ENCODE measurements around the gene GFRAL.

The GFRAL gene

DNA sequence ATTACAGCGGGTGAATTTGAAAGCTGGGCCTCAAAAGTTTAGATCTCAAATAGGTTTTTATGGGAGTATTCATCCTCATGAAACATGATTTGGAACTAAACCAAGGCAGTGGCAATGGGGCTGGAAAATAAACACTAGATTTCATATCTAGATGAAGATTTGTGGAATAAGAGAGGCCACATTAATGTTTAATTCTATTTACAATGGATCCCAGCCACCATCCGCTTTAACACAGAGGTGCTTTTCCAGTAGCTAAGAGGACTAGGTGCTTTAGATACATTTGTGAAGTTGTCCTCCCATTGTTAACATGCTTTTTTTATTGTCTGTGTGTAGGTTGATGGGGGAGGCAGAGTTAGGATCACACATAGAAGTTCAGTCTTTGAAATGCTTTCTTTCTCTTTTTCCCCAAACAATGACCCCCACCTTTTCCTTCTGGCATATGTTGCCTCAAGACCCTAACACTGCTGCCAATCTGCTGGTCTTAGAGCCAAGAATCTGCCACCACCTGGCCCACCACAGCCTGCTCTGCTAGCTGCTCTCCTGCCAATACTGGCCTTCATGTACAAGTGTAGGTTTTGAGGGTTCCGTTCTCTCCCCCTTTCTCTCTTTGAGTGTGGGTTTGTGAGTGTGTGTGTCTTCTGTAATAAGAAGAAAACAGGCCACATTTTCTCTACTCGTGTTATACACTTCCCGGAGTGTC is 27.8 kb upstream of the GFRAL start:
- DNase-seq (ENCODE audit: low read depth, low spot score) = no peak
- H3K4me1 ChIP-seq (ENCODE audit: insufficient read depth, insufficient read length) = no peaks in the 10 kb centered on the region

GRCh38 chr6:55304747-55305146 is 22.5 kb upstream of the GFRAL start:
- H3K36me3 ChIP-seq (ENCODE audit: insufficient read depth, insufficient read length, low read length) = no peaks in the 10 kb centered on the region
- no peak for DNase-seq (ENCODE audit: low read depth, low spot score)
- no peak overlapping the region for H3K4me3 ChIP-seq (ENCODE audit: insufficient read length, low read depth)
- no peaks in the 10 kb centered on the region for H3K4me1 ChIP-seq (ENCODE audit: insufficient read depth, insufficient read length)
- H3K27me3 ChIP-seq (ENCODE audit: insufficient read depth, insufficient read length) = no peaks in the 10 kb centered on the region
- no peak overlapping the region for H3K9ac ChIP-seq (ENCODE audit: insufficient read length, low read depth)
- TF ChIP-seq YY1 (IDR thresholded peaks at IDR 0.05; ENCODE audit: insufficient read depth, insufficient read length) = no peak
- TF ChIP-seq SUZ12 (IDR thresholded peaks at IDR 0.05; ENCODE audit: extremely low read depth, insufficient read depth, insufficient read length) = no peak
- TF ChIP-seq ZNF274 (IDR thresholded peaks at IDR 0.05; ENCODE audit: low read depth, low read length) = no peak
- no peaks in the 10 kb centered on the region for H3K9me3 ChIP-seq (ENCODE audit: insufficient read depth, low read length)

More for the DNA sequence above, 27.8 kb upstream of the GFRAL start:
- H3K36me3 ChIP-seq (ENCODE audit: insufficient read depth, insufficient read length, low read length) = no peaks in the 10 kb centered on the region
- TF ChIP-seq ZNF274 (IDR thresholded peaks at IDR 0.05; ENCODE audit: low read depth, low read length) = no peak
- no peak overlapping the region for H3K9ac ChIP-seq (ENCODE audit: insufficient read length, low read depth)
- no peak overlapping the region for H3K4me3 ChIP-seq (ENCODE audit: insufficient read length, low read depth)
- H3K27me3 ChIP-seq (ENCODE audit: insufficient read depth, insufficient read length) = no peaks in the 10 kb centered on the region
- no peaks in the 10 kb centered on the region for H3K9me3 ChIP-seq (ENCODE audit: insufficient read depth, low read length)

DNA sequence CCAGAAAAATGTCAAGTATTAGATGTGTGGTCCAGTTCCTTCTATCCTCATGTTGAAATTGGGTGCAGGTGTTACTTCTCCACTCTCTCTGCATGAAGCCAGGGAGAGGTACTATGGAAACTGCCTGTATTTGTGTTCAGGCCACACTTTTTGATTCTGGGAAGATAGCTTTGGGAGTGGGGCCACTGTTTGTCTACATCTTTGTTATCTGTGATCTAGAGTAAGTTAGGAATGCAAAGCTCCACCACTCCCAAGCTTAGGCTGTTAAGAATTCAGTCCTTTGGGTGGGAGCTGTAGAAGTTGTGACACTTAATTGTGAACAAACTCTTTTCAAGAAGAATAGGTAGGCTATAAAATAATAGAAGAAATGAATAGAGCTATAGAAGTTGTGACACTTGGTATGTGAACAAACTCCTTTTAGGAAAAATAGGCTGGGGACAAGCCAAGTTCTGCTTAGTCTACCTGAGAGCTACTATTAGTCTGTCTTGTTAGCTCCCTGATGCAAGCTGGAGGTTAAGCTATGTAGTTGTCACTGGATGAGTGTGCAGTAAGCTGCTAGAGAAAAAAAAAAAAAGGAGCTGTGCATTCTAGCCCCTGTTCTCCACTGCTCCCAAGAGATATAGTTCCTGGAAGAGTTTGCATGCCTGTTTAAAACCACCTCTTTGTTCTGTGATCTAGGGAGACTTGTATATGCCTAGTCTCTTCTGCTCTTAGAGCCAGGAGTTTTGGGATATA is 7.1 kb upstream of the GFRAL start:
- H3K9me3 ChIP-seq (ENCODE audit: insufficient read depth, low read length) = no peaks in the 10 kb centered on the region
- H3K27me3 ChIP-seq (ENCODE audit: insufficient read depth, insufficient read length) = no peaks in the 10 kb centered on the region
- no peak for DNase-seq (ENCODE audit: low read depth, low spot score)
- H3K36me3 ChIP-seq (ENCODE audit: insufficient read depth, insufficient read length, low read length) = no peaks in the 10 kb centered on the region
- H3K9ac ChIP-seq (ENCODE audit: insufficient read length, low read depth) = no peak overlapping the region
- TF ChIP-seq ZNF274 (IDR thresholded peaks at IDR 0.05; ENCODE audit: low read depth, low read length) (no peak), SUZ12 (IDR thresholded peaks at IDR 0.05; ENCODE audit: extremely low read depth, insufficient read depth, insufficient read length) (no peak), YY1 (IDR thresholded peaks at IDR 0.05; ENCODE audit: insufficient read depth, insufficient read length) (no peak)
- no peaks in the 10 kb centered on the region for H3K4me1 ChIP-seq (ENCODE audit: insufficient read depth, insufficient read length)
- H3K4me3 ChIP-seq (ENCODE audit: insufficient read length, low read depth) = no peak overlapping the region

- no peak for TF ChIP-seq ZNF274 (IDR thresholded peaks at IDR 0.05; ENCODE audit: low read depth, low read length)
- TF ChIP-seq SUZ12 (IDR thresholded peaks at IDR 0.05; ENCODE audit: extremely low read depth, insufficient read depth, insufficient read length) = no peak
- no peak for TF ChIP-seq YY1 (IDR thresholded peaks at IDR 0.05; ENCODE audit: insufficient read depth, insufficient read length)
- Histone ChIP-seq H3K4me3 (ENCODE audit: insufficient read length, low read depth) (no peak overlapping the region), H3K9me3 (ENCODE audit: insufficient read depth, low read length) (no peaks in the 10 kb centered on the region), H3K4me1 (ENCODE audit: insufficient read depth, insufficient read length) (no peaks in the 10 kb centered on the region), H3K9ac (ENCODE audit: insufficient read length, low read depth) (no peak overlapping the region), H3K36me3 (ENCODE audit: insufficient read depth, insufficient read length, low read length) (no peaks in the 10 kb centered on the region), H3K27me3 (ENCODE audit: insufficient read depth, insufficient read length) (no peaks in the 10 kb centered on the region)
- DNase-seq (ENCODE audit: low read depth, low spot score) = no peak
These were observed 6.6 kb upstream of the GFRAL start for GRCh38 chr6:55320696-55321086.

- H3K9me3 ChIP-seq (ENCODE audit: insufficient read depth, low read length) = no peaks in the 10 kb centered on the region
- H3K4me3 ChIP-seq (ENCODE audit: insufficient read length, low read depth) = no peak overlapping the region
- no peaks in the 10 kb centered on the region for H3K36me3 ChIP-seq (ENCODE audit: insufficient read depth, insufficient read length, low read length)
- TF ChIP-seq SUZ12 (IDR thresholded peaks at IDR 0.05; ENCODE audit: extremely low read depth, insufficient read depth, insufficient read length) = no peak
- TF ChIP-seq ZNF274 (IDR thresholded peaks at IDR 0.05; ENCODE audit: low read depth, low read length) = no peak
- no peak for TF ChIP-seq YY1 (IDR thresholded peaks at IDR 0.05; ENCODE audit: insufficient read depth, insufficient read length)
- DNase-seq (ENCODE audit: low read depth, low spot score) = no peak
- no peak overlapping the region for H3K9ac ChIP-seq (ENCODE audit: insufficient read length, low read depth)
- no peaks in the 10 kb centered on the region for H3K4me1 ChIP-seq (ENCODE audit: insufficient read depth, insufficient read length)
- H3K27me3 ChIP-seq (ENCODE audit: insufficient read depth, insufficient read length) = no peaks in the 10 kb centered on the region
These were observed 49.9 kb downstream of the GFRAL start for GRCh38 chr6:55377150-55377549.

GRCh38 chr6:55379471-55379870 is 52.2 kb downstream of the GFRAL start:
- no peak for TF ChIP-seq SUZ12 (IDR thresholded peaks at IDR 0.05; ENCODE audit: extremely low read depth, insufficient read depth, insufficient read length)
- no peak for TF ChIP-seq ZNF274 (IDR thresholded peaks at IDR 0.05; ENCODE audit: low read depth, low read length)
- no peaks in the 10 kb centered on the region for H3K4me1 ChIP-seq (ENCODE audit: insufficient read depth, insufficient read length)
- DNase-seq (ENCODE audit: low read depth, low spot score) = no peak
- no peak overlapping the region for H3K4me3 ChIP-seq (ENCODE audit: insufficient read length, low read depth)
- H3K9ac ChIP-seq (ENCODE audit: insufficient read length, low read depth) = no peak overlapping the region
- H3K27me3 ChIP-seq (ENCODE audit: insufficient read depth, insufficient read length) = no peaks in the 10 kb centered on the region
- no peaks in the 10 kb centered on the region for H3K9me3 ChIP-seq (ENCODE audit: insufficient read depth, low read length)
- no peaks in the 10 kb centered on the region for H3K36me3 ChIP-seq (ENCODE audit: insufficient read depth, insufficient read length, low read length)

- Histone ChIP-seq H3K4me3 (ENCODE audit: insufficient read length, low read depth) (no peak overlapping the region), H3K27me3 (ENCODE audit: insufficient read depth, insufficient read length) (no peaks in the 10 kb centered on the region), H3K4me1 (ENCODE audit: insufficient read depth, insufficient read length) (no peaks in the 10 kb centered on the region), H3K9me3 (ENCODE audit: insufficient read depth, low read length) (no peaks in the 10 kb centered on the region), H3K36me3 (ENCODE audit: insufficient read depth, insufficient read length, low read length) (no peaks in the 10 kb centered on the region), H3K9ac (ENCODE audit: insufficient read length, low read depth) (no peak overlapping the region)
- DNase-seq (ENCODE audit: low read depth, low spot score) = no peak
- no peak for TF ChIP-seq ZNF274 (IDR thresholded peaks at IDR 0.05; ENCODE audit: low read depth, low read length)
- TF ChIP-seq SUZ12 (IDR thresholded peaks at IDR 0.05; ENCODE audit: extremely low read depth, insufficient read depth, insufficient read length) = no peak
- no peak for TF ChIP-seq YY1 (IDR thresholded peaks at IDR 0.05; ENCODE audit: insufficient read depth, insufficient read length)
These were observed 52.6 kb downstream of the GFRAL start for GRCh38 chr6:55379895-55380294.

Data from NT2/D1 (cell line).